Measurements from ENCODE around the gene NUMBL. TPM values are rescaled to one million over a fixed set of nuclear protein-coding genes. Genes with fewer than 3 reads are reported as not detected.
"Not testable (repeated sequence)": the region's sequence is repeated elsewhere in the genome, so short reads cannot be mapped to it uniquely, and the experiment has no call there.

NUMBL gene
- total RNA-seq, 1 donor from 2014 or later = 13.5 TPM

DNA sequence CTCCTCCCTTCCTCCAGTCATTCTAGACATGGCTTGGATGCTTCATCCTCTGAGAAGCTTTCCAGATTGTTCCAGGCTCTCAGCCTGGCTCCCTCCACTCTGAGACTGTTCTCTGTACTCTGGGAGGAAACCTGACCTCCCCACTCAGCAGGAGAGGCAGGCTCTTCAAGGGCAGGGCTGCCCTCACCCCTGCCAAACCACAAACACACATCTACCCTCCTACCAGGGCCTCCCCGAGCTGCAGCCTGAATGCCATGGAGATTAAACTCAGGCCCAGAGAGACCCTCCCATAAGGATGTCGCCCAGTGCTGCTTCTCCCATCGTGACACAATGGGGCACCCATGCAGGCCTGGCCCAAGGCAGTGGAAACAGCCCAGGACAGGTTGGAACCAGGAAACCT, 16.2 kb downstream of the NUMBL start:
- intact Hi-C loops (cut with DNase I) = loop anchor here (10.0 kb wide), 1 partner anchor 131 kb away; no protein-coding TSS in a partner anchor
- ATAC-seq (ENCODE audit: poor library complexity) = no peak
- no peak for DNase-seq

DNA sequence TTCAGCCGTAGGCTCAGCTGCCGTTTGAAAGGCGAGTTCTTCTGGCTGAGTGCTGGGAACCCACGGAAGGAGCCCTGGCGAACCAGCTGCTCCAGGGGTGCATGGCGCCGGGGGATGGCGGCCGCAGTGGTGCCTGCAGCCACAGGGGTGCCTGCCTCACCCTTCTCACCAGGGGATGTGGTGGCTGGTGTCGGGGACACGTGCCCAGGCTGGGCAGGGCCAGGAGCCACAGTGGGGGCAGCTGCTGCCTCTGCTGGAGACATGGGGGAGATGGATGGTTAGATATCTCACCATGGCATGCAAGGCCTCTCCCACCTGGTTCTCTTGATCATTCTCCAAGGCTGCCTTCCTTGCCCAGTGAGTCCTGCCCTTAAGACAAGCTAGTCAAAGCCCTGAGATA, 17.1 kb downstream of the NUMBL start:
- ATAC-seq (ENCODE audit: poor library complexity) = no peak
- no peak for DNase-seq
- intact Hi-C loops (cut with DNase I) = loop anchor here (10.0 kb wide), 1 partner anchor 131 kb away; no protein-coding TSS in a partner anchor

DNA sequence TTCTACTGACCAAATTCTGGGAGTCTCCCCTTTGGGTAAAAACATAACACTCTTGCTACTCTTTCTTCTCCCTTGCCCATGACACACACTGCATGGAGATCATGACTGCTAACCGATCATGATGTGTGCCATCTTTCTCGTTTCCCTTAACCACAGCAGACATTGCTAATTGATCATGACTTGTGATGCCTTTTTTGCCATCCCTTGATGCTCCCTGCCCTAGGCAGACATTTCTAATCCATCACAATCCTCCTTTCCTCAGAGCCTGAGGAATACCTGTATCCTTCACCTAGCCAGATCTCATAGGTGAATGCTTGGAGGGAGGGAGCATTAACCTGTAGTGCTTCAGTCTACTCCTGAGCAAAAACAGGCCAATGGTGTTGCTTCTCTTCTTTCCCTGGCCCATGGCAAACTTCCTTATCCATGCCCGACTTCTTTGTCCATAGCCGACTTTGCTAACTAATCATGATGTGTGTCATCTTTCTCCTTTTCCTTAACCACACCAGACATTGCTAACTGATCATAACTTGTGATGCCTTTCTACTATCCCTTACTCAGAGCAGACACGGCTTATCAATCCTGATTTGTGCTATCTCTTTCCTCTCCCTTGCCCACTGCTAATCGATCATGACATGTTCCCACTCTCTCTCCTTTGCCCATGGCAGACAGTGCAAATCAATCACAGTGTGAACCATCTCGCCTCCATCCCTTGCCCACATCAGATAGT, 17.7 kb downstream of the NUMBL start:
- no peak for ATAC-seq (ENCODE audit: poor library complexity)
- intact Hi-C loops (cut with DNase I) = loop anchor here (10.0 kb wide), 1 partner anchor 132 kb away; no protein-coding TSS in a partner anchor

DNA sequence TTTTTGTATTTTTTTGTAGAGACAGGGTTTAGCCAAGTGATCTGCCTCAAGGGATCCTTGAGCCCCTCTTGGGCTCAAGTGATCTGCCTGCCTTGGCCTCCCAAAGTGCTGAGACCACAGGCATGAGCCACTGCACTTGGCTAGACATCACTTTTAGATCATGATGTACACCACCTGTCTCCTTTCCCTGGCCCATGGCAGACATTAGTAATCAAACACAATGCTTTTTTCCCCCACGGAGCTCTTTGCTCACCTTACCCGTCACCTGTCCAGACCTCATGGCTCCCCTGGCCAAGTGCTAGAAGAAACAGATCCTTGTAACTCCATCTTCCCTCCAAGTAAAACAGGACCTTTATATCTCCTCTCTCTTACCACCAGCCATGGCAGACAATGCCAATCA, 18.4 kb downstream of the NUMBL start:
- DNase-seq = no peak
- intact Hi-C loops (cut with DNase I) = loop anchor here (10.0 kb wide), 1 partner anchor 133 kb away; no protein-coding TSS in a partner anchor
- no peak for ATAC-seq (ENCODE audit: poor library complexity)

More for the DNA sequence above, 17.7 kb downstream of the NUMBL start:
- DNase-seq = no peak

DNA sequence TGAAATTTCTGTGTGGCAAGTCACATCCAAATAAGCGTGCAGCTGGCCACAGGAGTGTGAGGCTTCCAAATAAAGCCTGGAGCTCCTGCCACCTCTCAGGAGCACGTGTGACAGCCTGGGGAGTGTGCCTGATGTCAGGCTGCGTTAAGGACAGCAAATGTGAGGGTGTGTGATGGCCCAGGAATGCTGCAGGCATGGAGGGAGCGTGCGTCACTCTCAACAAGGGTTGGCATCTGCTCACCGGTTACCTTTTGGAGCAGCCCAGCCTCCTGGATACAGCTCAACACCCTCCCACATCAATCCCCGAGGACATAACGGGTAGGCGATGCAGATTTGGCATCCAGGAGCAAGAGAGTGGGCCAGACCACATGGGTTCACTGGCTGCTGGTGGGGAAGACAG, 19.0 kb downstream of the NUMBL start:
- ATAC-seq (ENCODE audit: poor library complexity) (peak; percentile 85), DNase-seq (peak; percentile 58)
- intact Hi-C loops (cut with DNase I) = loop anchor here (10.0 kb wide), 1 partner anchor 133 kb away; no protein-coding TSS in a partner anchor

DNA sequence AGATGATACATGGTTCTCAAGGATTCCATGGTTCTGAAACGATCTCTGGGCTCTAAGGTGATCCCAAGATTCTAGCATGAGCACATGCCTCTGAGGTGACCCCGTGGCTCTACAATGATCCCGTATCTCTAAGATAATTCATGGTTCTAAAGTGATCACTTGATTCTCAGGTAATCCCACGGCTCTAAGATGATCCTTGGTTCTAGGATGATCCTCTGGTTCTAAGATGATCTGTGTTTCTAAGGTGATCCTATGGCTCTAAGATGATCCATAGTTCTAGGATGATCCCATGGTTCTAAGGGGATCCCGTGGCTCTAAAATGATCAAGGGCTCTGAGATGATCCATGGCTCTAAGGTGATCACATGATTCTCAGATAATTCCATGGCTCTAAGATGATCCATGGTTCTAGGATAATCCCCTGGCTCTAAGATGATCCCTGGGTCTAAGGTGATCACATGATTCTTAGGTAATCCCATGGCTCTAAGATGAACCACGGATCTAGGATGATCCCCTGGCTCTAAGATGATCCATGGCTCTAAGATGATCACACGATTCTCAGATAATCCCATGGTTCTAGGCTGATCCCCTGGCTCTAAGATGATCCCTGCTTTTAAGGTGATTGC, 21.3 kb downstream of the NUMBL start:
- DNase-seq = no peak
- intact Hi-C loops (cut with DNase I) = no loop called here
- ATAC-seq (ENCODE audit: poor library complexity) = no peak

DNA sequence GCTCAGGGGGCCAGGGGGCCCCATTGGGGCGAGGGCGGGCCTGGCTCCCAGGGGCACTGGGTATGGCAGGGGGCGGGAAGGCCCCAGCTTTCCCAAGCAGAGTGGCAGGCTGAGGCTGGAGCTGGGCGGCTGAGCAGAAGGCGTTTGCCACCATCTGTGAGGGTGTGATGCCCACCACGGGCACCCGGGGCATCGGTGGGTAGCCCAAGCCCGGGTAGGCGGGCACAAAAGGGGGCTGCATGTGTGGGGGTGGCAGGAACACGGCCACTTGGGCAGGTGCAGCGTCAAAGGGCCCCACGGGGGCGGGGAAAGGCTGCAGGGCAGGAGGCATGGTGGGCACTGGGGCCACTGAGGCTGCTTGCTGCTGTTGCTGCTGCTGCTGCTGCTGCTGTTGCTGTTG, 22.8 kb downstream of the NUMBL start:
- intact Hi-C loops (cut with DNase I) = no loop called here
- DNase-seq = no peak
- no peak for ATAC-seq (ENCODE audit: poor library complexity)

DNA sequence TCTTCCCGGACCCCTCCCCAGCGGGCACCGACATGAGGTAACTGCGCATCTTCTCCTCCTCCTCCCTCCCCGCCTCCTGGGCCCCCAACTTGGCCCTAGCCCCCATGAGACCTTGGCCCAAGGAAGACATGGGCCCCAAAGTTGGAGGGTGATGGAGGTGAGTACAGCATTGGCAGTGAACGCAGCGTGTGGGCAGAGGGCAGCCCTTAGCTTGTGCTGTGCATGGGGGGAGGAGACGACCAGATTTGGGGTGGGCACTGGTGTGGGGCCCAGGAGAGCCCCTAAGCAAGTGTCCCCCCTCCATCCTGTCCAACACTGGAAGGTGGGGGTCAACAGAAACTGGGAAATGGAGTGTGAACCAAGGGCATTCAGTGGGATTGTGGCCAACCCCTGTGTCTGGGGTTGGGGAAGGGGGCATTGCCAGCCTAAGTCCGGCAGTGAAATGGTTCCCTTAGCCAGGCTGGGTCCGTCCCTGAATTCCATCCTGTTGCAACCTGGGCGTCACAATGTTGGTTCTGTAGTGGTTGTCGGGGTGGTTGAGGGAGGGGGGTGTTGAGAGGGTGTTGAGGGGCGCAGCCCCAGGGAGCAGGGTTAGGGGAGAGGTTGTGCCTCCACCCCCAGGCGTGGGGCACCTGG, 23.5 kb downstream of the NUMBL start:
- ATAC-seq (ENCODE audit: poor library complexity) (no peak), DNase-seq (no peak)
- intact Hi-C loops (cut with DNase I) = no loop called here

DNA sequence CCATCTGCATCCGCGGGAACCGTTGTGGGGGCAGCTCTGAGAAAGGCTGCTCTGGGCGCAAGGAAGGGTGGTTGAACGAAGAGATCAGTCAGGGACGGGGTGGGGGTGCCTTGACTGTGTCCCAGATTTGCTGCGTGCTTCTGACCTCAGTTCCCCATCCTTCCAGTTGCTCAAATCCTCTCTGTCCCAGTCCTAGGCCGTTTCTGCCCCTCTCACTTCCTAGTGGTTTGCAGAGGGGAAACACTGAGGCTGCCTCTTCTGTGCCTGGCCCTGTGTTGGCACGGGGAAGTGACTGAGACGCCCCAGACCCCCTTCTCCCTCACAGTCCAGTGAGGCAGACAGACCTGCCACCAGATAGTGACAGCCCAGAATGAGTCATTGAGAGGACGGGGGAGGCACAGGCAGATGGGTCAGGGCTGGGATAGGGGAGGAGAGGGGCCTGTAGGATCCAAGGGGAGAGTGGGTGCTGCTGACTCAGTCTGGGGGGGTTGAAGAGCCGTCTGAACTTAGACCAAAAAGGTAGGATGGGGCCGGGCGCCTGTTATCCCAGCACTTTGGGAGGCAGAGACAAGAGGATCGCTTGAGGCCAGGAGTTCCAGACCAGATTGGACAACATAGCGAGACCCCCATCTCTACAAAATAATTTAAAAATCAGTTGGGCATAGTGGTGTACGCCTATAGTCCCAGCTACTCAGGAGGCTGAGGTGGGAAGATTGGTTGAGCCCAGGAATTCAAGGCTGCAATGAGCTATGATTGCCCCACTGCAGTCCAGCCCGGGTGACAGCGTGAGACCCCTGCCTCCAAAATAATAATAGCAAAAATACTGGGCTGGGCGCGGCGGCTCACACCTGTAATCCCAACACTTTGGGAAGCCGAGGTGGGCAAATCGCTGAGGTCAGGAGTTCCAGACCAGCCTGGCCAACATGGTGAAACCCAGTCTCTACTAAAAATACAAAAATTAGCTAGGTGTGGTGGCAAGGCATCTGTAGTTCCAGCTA, 26.5 kb downstream of the NUMBL start:
- DNase-seq (no peak), ATAC-seq (ENCODE audit: poor library complexity) (peak; percentile 1)
- intact Hi-C loops (cut with DNase I) = loop anchor here (5.0 kb wide), 2 partner anchors 158 to 478 kb away; no protein-coding TSS in a partner anchor

DNA sequence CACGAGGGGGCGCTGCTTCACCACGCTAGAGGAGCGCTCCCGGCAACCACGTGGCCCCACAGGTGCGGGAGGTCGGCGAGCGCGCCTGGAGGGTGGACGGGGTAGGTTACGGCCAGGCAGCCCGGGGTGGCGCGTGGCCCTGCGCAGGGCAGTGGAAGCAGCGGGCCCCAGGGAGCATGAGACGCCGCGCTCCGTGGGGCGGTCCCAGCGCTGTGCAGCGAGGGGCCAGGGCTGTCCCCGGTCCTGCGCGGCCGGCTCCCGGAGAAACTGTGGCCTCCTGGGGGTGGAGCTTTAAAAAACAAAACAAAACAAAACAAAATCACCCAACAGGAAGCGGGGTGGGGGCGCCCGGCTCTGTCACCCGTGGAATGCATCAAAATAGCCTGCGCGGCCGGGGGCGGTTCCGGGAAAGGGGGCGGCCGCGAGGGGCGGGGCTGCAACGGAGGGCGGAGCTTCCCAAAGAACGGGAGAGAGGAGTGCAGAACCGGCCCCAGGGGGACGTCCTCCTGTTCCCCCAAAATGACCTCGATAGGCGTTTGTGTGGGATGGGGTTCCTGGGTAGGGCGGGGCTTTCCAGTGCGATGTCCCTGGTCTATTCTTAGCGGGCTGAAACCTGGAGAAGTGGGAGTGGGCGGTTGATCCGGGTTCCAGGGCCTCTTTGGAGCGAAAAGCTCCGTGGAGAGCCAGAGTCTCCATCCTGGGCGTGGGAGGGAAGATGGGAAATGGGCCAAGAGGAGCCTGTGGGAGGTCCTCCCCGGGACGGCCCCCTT, 27.3 kb downstream of the NUMBL start:
- intact Hi-C loops (cut with DNase I) = loop anchor here (5.0 kb wide), 2 partner anchors 159 to 479 kb away; no protein-coding TSS in a partner anchor
- DNase-seq = peak; percentile 95
- ATAC-seq (ENCODE audit: poor library complexity) = peak; percentile 90

DNA sequence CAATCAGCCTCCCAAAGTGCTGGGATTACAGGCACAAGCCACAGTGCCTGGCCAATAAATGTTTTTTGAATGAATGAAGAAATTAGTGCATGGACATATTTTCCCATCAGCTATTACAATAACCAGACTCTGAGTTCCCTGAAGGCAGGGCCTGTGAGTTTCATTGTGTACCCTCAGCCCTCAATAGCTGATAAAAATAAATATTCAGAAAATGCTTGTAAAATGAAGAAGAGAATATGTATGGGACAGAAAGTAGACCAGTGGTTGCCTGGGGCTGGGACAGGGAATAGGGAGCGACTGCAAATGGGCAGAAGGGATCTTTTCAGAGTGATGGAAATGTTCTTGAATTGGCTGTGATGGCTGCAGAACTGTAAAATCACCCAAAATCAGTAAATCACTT, 28.8 kb downstream of the NUMBL start:
- intact Hi-C loops (cut with DNase I) = loop anchor here (5.0 kb wide), 2 partner anchors 161 to 481 kb away; no protein-coding TSS in a partner anchor
- no peak for ATAC-seq (ENCODE audit: poor library complexity)

DNA sequence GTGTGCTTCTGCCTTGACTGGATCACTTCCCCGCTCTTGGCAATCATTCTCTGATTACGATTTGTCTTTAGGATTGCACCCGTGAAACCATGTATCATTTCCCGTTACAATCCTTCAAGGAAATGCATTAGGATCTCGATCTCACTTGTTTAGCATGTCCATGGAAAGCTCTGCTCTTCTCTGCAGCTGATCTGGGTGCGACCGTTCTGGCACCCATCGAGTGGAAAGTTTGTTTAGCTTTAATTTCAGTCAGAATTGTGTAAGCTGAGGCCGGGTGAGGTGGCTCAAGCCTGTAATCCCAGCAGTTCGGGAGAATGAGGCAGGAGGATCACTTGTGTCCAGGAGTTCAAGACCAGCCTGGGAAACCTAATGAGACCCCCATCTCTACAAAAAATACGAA, 30.9 kb downstream of the NUMBL start:
- intact Hi-C loops (cut with DNase I) = no loop called here
- ATAC-seq (ENCODE audit: poor library complexity) (no peak), DNase-seq (peak; percentile 4)

More for the DNA sequence above, 28.8 kb downstream of the NUMBL start:
- DNase-seq = no peak

DNA sequence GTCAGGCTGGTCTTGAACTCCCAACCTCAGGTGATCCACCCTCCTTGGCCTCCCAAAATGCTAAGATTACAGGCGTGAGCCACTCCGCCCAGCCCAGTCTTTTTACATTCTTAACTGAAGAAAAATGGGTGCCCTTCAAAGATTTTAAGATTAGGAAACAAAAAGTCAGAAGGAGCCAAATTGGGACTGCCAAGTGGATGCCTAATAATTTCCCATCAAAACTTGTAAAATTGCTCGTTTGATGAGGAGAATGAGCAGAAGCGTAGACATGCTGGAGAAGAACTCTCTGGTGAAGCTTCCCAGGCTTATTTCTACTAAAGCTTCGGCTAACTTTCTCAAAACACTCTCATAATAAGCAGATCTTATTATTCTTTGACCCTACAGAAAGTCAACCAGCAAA, 31.3 kb downstream of the NUMBL start:
- DNase-seq (no peak), ATAC-seq (ENCODE audit: poor library complexity) (no peak)
- intact Hi-C loops (cut with DNase I) = no loop called here

DNA sequence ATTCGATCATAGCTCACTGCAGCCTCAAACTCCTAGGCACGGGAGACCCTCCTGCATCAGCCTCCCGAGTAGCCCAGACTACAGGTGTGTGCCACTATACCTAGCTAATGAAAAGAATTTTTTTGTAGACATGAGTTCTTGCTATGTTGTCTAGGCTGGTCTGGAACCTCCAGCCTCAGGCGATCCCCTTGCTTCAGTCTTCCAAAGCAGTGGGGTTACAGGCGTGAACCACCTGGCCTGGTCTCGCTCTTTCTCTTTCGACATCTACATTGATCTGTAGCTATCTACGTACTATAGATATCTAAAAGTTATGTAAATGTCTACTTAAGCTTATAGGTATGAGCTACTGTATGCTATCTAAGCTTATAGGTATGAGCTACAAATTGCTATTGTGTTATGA, 32.4 kb downstream of the NUMBL start:
- intact Hi-C loops (cut with DNase I) = no loop called here
- DNase-seq (no peak), ATAC-seq (ENCODE audit: poor library complexity) (no peak)

DNA sequence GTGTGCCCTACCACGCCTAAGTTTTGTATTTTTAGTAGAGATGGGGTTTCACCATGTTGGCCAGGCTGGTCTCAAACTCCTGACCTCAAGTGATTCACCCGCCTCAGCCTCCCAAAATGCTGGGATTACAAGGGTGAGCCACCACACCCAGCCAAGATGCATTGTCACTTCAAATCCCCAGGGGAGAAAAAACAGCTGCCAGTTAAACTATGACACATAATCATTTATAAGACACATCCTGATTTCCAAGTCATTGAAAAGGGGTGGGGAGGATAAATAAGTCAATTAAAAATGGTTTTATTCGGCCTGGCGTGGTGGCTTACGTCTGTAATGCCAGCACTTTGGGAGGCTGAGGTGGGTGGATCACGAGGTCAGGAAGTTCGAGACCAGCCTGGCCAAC, 34.8 kb downstream of the NUMBL start:
- DNase-seq = peak; percentile 10
- ATAC-seq (ENCODE audit: poor library complexity); intact Hi-C loops (cut with DNase I): not testable (repeated sequence)

DNA sequence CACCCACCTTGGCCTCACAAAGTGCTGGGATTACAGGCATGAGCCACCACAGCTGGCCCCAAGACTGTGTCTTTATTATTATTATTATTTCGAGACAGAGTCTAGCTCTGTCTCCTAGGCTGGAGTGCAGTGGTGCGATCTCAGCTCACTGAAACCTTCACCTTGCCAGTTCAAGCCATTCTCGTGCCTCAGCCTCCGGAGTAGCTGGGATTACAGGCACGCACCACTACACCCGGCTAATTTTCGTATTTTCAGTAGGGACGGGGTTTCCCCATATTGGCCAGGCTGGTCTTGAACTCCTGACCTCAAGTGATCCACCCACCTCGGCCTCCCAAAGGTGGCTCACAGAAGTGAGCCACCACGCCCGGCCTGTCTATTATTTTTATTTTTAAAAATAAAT, 38.1 kb downstream of the NUMBL start:
- peak; percentile 12 for ATAC-seq (ENCODE audit: poor library complexity)
- intact Hi-C loops (cut with DNase I) = not testable (repeated sequence)
- peak; percentile 25 for DNase-seq

DNA sequence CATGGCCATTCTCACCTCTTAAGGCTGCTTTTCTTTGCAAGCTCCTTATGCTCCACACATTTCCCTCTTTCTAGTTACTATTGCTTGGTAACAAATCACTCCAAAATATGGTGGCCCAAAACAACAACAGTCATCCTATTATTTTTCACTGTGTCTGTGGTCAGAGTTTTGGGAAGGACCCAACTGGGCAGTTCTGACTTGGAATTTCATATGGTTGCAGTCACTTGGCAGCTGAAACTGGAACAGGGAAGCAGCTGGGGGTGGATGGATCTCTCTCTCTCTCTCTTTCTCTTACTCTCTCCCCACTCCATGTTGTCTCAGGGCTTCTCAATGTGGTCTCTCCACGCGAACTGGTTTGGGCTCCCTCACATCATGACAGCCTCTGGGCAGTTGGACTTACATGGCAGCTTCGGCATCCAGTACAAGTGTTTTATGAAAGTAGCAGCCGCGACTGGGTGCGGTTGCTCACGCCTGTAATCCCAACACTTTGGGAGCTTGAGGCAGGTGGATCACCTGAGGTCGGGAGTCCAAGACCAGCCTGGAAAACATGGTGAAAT, 39.6 kb downstream of the NUMBL start:
- DNase-seq (peak; percentile 31), ATAC-seq (ENCODE audit: poor library complexity) (peak; percentile 64)
- intact Hi-C loops (cut with DNase I) = no loop called here

All from Right ventricle myocardium superior (tissue), 1 donor.